H1 (cell line): Measurements from ENCODE around the gene VAT1. TPM values are rescaled to one million over a fixed set of nuclear protein-coding genes. Genes with fewer than 3 reads are reported as not detected.
A peak's percentile ranks its signal among the peaks of the same experiment; 100 is the strongest.

ENCODE experiments used
- CTCF ChIA-PET: fragments of 300-600 bp; sonication (Branson Sonifier 250); formaldehyde crosslinking; loops from one replicate; lab custom pipeline; 2021; ENCODE audit not compliant: partially characterized antibody; lab: Charles Lee
- POLR2A ChIA-PET: fragments of 300-600 bp; sonication (Branson Sonifier 250); formaldehyde crosslinking; loops from one replicate; lab custom pipeline; 2021; ENCODE audit warnings: inconsistent platforms; ENCODE audit not compliant: partially characterized antibody; lab: Charles Lee
- DNase-seq, 2 experiments: peaks; one replicate each; pipeline versions ENCODE4 v3.0.0 to v3.0.0-alpha.2; 2010 to 2022; ENCODE audit warnings: low spot score in 2 of 2, low read depth in 1 of 2, mixed read lengths in 1 of 2
- FAIRE-seq: peaks from 2 replicates; lab custom pipeline; 2011; peaks lifted over from hg19 to GRCh38; lab: Jason Lieb, UNC
- H2AFZ ChIP-seq: 2 replicates; pipeline ENCODE4 v1.8.1; 2012; ENCODE audit warnings: low read length, inconsistent platforms
- H2AK5ac ChIP-seq: 2 replicates; pipeline ENCODE4 v1.6.1; 2013; ENCODE audit warnings: low read depth, low read length
- H2BK120ac ChIP-seq: replicated peaks from 2 replicates; pipeline ENCODE3; 2013; ENCODE audit warnings: low read depth, low read length, inconsistent platforms
- H2BK12ac ChIP-seq: 2 replicates; pipeline ENCODE4 v1.6.1; 2013; ENCODE audit warnings: low read depth, low read length
- H2BK15ac ChIP-seq: 2 replicates; pipeline ENCODE4 v1.6.1; 2013; ENCODE audit warnings: low read length
- H2BK20ac ChIP-seq: 2 replicates; pipeline ENCODE4 v1.6.1; 2013; ENCODE audit warnings: low read length
- H2BK5ac ChIP-seq: 2 replicates; pipeline ENCODE4 v1.6.1; 2013; ENCODE audit warnings: low read depth, low read length
- H3K14ac ChIP-seq: 2 replicates; pipeline ENCODE4 v1.6.1; 2013; ENCODE audit warnings: inconsistent platforms; ENCODE audit not compliant: insufficient read length
- H3K18ac ChIP-seq: 2 replicates; pipeline ENCODE4 v1.6.1; 2013; ENCODE audit warnings: low read length; ENCODE audit errors: extremely low read depth
- H3K23ac ChIP-seq: 2 replicates; pipeline ENCODE4 v1.6.1; 2013; ENCODE audit warnings: inconsistent platforms; ENCODE audit not compliant: insufficient read length
- H3K23me2 ChIP-seq: 2 replicates; pipeline ENCODE4 v1.6.1; 2013; ENCODE audit warnings: low read depth, low read length
- H3K27ac ChIP-seq: 2 replicates; pipeline ENCODE4 v1.6.1; 2011; ENCODE audit warnings: low read depth, low read length, inconsistent platforms
- H3K27me3 ChIP-seq, 4 experiments: replicated peaks in 1 of 4; 1 replicate in 1 of 4; 2 replicates in 3 of 4; pipeline versions ENCODE4 v1.6.1 to v1.8.1; 2011 to 2013; ENCODE audit warnings: low read length in 3 of 4, mild to moderate bottlenecking in 3 of 4, inconsistent platforms in 2 of 4, mixed read lengths in 2 of 4, moderate library complexity in 1 of 4; ENCODE audit not compliant: control insufficient read depth in 3 of 4, insufficient read depth in 3 of 4; ENCODE audit errors: extremely low read depth in 1 of 4
- H3K36me3 ChIP-seq, 4 experiments: 2 replicates each; pipeline versions ENCODE4 v1.6.1 to v1.8.1; 2011 to 2013; ENCODE audit warnings: mild to moderate bottlenecking in 4 of 4, low read length in 3 of 4, moderate library complexity in 2 of 4, control low read depth in 1 of 4, inconsistent platforms in 1 of 4; ENCODE audit not compliant: insufficient read depth in 4 of 4, control insufficient read depth in 2 of 4
- H3K4ac ChIP-seq: replicated peaks from 2 replicates; pipeline ENCODE3; 2013; ENCODE audit warnings: low read length, low read depth, mixed read lengths, inconsistent platforms; ENCODE audit not compliant: insufficient read length
- H3K4me1 ChIP-seq, 4 experiments: replicated peaks in 1 of 4; 1 replicate in 1 of 4; 2 replicates in 3 of 4; pipeline versions ENCODE4 v1.6.1 to v1.8.1; 2011 to 2013; ENCODE audit warnings: low read length in 3 of 4, inconsistent platforms in 2 of 4, mixed read lengths in 1 of 4; ENCODE audit not compliant: insufficient read depth in 4 of 4, control insufficient read depth in 3 of 4
- H3K4me2 ChIP-seq, 2 experiments: 2 replicates each; pipeline versions ENCODE4 v1.6.1 to v1.8.1; 2011 to 2013; ENCODE audit warnings: low read depth in 2 of 2, low read length in 2 of 2, control low read depth in 1 of 2, inconsistent platforms in 1 of 2, mild to moderate bottlenecking in 1 of 2; ENCODE audit not compliant: insufficient read depth in 1 of 2
- H3K4me3 ChIP-seq, 4 experiments: fragments of 200-600, 300-600 bp in 1 of 4; sonication (generic), shearing (Covaris generic), sonication (Bioruptor Twin) in 1 of 4; 2 replicates each; pipeline versions ENCODE4 v1.5.1 to v1.8.1; 2011 to 2016; ENCODE audit warnings: low read length in 4 of 4, low read depth in 3 of 4, control low read depth in 2 of 4, inconsistent platforms in 2 of 4, mild to moderate bottlenecking in 2 of 4, mixed read lengths in 1 of 4, moderate library complexity in 1 of 4; ENCODE audit not compliant: insufficient read depth in 2 of 4; ENCODE audit errors: extremely low read depth in 1 of 4
- H3K56ac ChIP-seq: replicated peaks from 2 replicates; pipeline ENCODE3; 2013; ENCODE audit warnings: low read depth, mild to moderate bottlenecking, mixed read lengths, low read length, inconsistent platforms; ENCODE audit not compliant: insufficient read length
- H3K79me1 ChIP-seq: 2 replicates; pipeline ENCODE4 v1.6.1; 2013; ENCODE audit warnings: low read depth, low read length, control low read depth
- H3K79me2 ChIP-seq, 2 experiments: 2 replicates each; pipeline versions ENCODE4 v1.6.1 to v1.8.1; 2012 to 2013; ENCODE audit warnings: low read length in 2 of 2, mild to moderate bottlenecking in 2 of 2, inconsistent platforms in 1 of 2; ENCODE audit not compliant: insufficient read depth in 2 of 2, control insufficient read depth in 1 of 2
- H3K9ac ChIP-seq, 4 experiments: replicated peaks in 1 of 4; 1 replicate in 1 of 4; 2 replicates in 3 of 4; pipeline versions ENCODE4 v1.6.1 to v1.8.1; 2011 to 2013; ENCODE audit warnings: low read depth in 3 of 4, low read length in 3 of 4, control low read depth in 2 of 4, mild to moderate bottlenecking in 2 of 4, moderate library complexity in 2 of 4, inconsistent platforms in 1 of 4; ENCODE audit errors: extremely low read depth in 1 of 4
- H3K9me3 ChIP-seq, 2 experiments: 2 replicates each; pipeline versions ENCODE4 v1.6.1 to v1.8.1; 2012 to 2013; ENCODE audit warnings: mild to moderate bottlenecking in 2 of 2, moderate library complexity in 2 of 2, control low read depth in 1 of 2, inconsistent platforms in 1 of 2, low read depth in 1 of 2, low read length in 1 of 2, mixed read lengths in 1 of 2; ENCODE audit not compliant: insufficient read depth in 2 of 2
- H4K20me1 ChIP-seq, 2 experiments: replicated peaks in 1 of 2; 2 replicates each; pipeline versions ENCODE3 to v1.8.1; 2011 to 2013; ENCODE audit warnings: inconsistent platforms in 2 of 2, low read length in 2 of 2, mild to moderate bottlenecking in 1 of 2; ENCODE audit not compliant: insufficient read depth in 2 of 2, control insufficient read depth in 1 of 2
- H4K5ac ChIP-seq: 2 replicates; pipeline ENCODE4 v1.6.1; 2013; ENCODE audit warnings: low read length, low read depth, mixed read lengths, inconsistent platforms; ENCODE audit not compliant: insufficient read length
- H4K8ac ChIP-seq: 2 replicates; pipeline ENCODE4 v1.8.0; 2013; ENCODE audit warnings: mild to moderate bottlenecking, moderate library complexity, low read length, inconsistent platforms; ENCODE audit not compliant: insufficient read depth; ENCODE audit errors: extremely low read depth
- H4K91ac ChIP-seq: replicated peaks from 2 replicates; pipeline ENCODE3; 2013; ENCODE audit warnings: low read length, mixed read lengths, inconsistent platforms; ENCODE audit not compliant: insufficient read length
- BACH1 ChIP-seq: IDR thresholded peaks from 2 replicates; pipeline ENCODE4 v1.6.1; 2012; ENCODE audit warnings: low read length, improper control_type of control experiment
- CHD1 ChIP-seq: IDR thresholded peaks from 2 replicates; pipeline ENCODE4 v1.6.1; 2012; ENCODE audit warnings: low read depth, low read length, improper control_type of control experiment
- CTBP2 ChIP-seq: IDR thresholded peaks from 2 replicates; pipeline ENCODE4 v1.7.0; 2011; ENCODE audit warnings: borderline replicate concordance, mild to moderate bottlenecking, moderate library complexity, mixed read lengths, low read length; ENCODE audit not compliant: insufficient read depth, insufficient read length
- JUN ChIP-seq: IDR thresholded peaks from 2 replicates; pipeline ENCODE4 v1.6.1; 2011; ENCODE audit warnings: low read depth, mild to moderate bottlenecking, improper control_type of control experiment, low read length
- JUND ChIP-seq: IDR thresholded peaks from 2 replicates; pipeline ENCODE4 v1.6.1; 2011; ENCODE audit warnings: mild to moderate bottlenecking, improper control_type of control experiment, low read length
- KDM5A ChIP-seq: fragments of 200-600 bp; IDR thresholded peaks from 2 replicates; pipeline ENCODE4 v1.7.1; 2012; ENCODE audit warnings: mild to moderate bottlenecking, low read length, inconsistent platforms, mixed read lengths
- NANOG ChIP-seq: IDR thresholded peaks from 2 replicates; pipeline ENCODE4 v1.6.1; 2011; ENCODE audit warnings: low read length, low read depth, mild to moderate bottlenecking, inconsistent platforms; ENCODE audit not compliant: insufficient read depth, poor library complexity, severe bottlenecking
- PHF8 ChIP-seq: fragments of 200-600 bp; sonication (generic); conservative IDR thresholded peaks from 2 replicates; pipeline ENCODE4 v1.7.1; 2012; ENCODE audit warnings: low read depth, mild to moderate bottlenecking, inconsistent platforms, low read length, moderate library complexity
- POLR2A ChIP-seq, 2 experiments: IDR thresholded peaks; 1 replicate in 1 of 2; 2 replicates in 1 of 2; pipeline ENCODE4 v1.6.1; 2011; ENCODE audit warnings: low read depth in 2 of 2, low read length in 2 of 2, mild to moderate bottlenecking in 2 of 2; ENCODE audit errors: control extremely low read depth in 1 of 2
- SP4 ChIP-seq: IDR thresholded peaks from 2 replicates; pipeline ENCODE4 v1.6.1; 2012; ENCODE audit warnings: low read length, inconsistent platforms
- SRF ChIP-seq: IDR thresholded peaks from 2 replicates; pipeline ENCODE4 v1.6.1; 2011; ENCODE audit warnings: mild to moderate bottlenecking, low read depth, low read length, moderate library complexity
- TBP ChIP-seq: IDR thresholded peaks from 2 replicates; pipeline ENCODE4 v1.6.1; 2011; ENCODE audit warnings: low read depth, low read length, improper control_type of control experiment
- TEAD4 ChIP-seq: IDR thresholded peaks from 2 replicates; pipeline ENCODE4 v1.6.1; 2012; ENCODE audit warnings: low read depth, low read length, inconsistent platforms, mixed read lengths
- WGBS, 2 experiments: shearing (Covaris generic) in 1 of 2; methylation state at CpG; one replicate each; pipeline versions ENCODE4 v1.1.6 to v1.1.7; 2013 to 2015; ENCODE audit warnings: low lambda C conversion rate in 2 of 2, mixed read lengths in 2 of 2, inconsistent platforms in 1 of 2, low coverage in 1 of 2, missing lambda C conversion rate in 1 of 2; ENCODE audit not compliant: insufficient replicate concordance in 2 of 2, insufficient coverage in 1 of 2, insufficient read length in 1 of 2; ENCODE audit errors: extremely low coverage in 1 of 2, missing lambda C conversion rate in 1 of 2; 5-methylcytosine and 5-hydroxymethylcytosine counted together
- polyA plus RNA-seq, 7 experiments: library from polyadenylated mRNA; depleted of rRNA in 3 of 7; stranded (reverse) in 5 of 7; unstranded in 2 of 7; fragments of >200 nt in 5 of 7; fragments of 200-250 nt in 2 of 7; gene quantifications; 1 replicate in 5 of 7; 2 replicates in 1 of 7; 4 replicates in 1 of 7; pipeline versions ENCODE4 v1.2.1 to v1.2.3, GENCODE V29; 2011 to 2013; ENCODE audit warnings: missing spikeins in 2 of 7, mixed read lengths in 2 of 7
- total RNA-seq: library from RNA; stranded (reverse); fragmentation: NEBNext Ultra II Directional; extraction: Animal tissue kit (Norgen Biotek cat#: 25700); gene quantifications from 2 replicates; pipeline ENCODE4 v1.2.1, GENCODE V29; 2021
- TF ChIP-seq, protein P1 (sequence below): IDR thresholded peaks from 2 replicates; pipeline ENCODE4 v1.6.1; 2012; ENCODE audit warnings: inconsistent platforms

The VAT1 gene
- total and polyA plus RNA-seq, 2 of the 8 experiments (the other 6 are each of a cell fraction or from before 2014, with no cell fraction given), result 200 to 295 TPM

DNA sequence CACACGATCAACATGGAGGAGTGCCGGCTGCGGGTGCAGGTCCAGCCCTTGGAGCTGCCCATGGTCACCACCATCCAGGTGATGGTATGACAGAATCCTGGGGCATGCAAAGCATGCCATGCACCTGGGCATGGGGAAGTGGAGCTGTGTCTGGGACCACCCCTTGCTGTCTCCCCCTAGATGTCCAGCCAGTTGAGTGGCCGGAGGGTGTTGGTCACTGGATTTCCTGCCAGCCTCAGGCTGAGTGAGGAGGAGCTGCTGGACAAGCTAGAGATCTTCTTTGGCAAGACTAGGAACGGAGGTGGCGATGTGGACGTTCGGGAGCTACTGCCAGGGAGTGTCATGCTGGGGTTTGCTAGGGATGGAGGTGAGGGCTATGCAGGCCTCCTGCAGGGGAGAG is 8.9 kb downstream of the VAT1 start:
- no peak overlapping the region for H2AFZ ChIP-seq
- peaks cover 8% of the 10 kb centered on the region in 2 experiments for H4K20me1 ChIP-seq
- H2AK5ac ChIP-seq, result no peak overlapping the region
- no peaks in the 10 kb centered on the region; the same call in 1 of the 2 replicates for H3K23me2 ChIP-seq
- peak overlapping the region; percentile 44; the same call in 1 of the 2 replicates for H2BK5ac ChIP-seq
- H2BK15ac ChIP-seq, result peak overlapping the region; percentile 78
- peaks cover 0 to 6% of the 10 kb centered on the region in 2 experiments; a peak in 1 of 4 replicates for H3K79me2 ChIP-seq
- FAIRE-seq (no peak), DNase-seq (no peak)
- WGBS, 2 experiments, result 94% methylated on average over 8 of the region's 8 CpGs; no CpG with 5 or more reads in 1 of the 2 experiments
- H3K14ac ChIP-seq, result no peak overlapping the region
- H2BK120ac ChIP-seq, result no peak overlapping the region
- CTCF ChIA-PET, result interaction anchor here (0.6 to 1.2 kb wide), 3 partner anchors 10 to 159 kb away, joined by 3 to 5 read pairs (median 3); partner anchors contain the start of gene RPL27
- no peak overlapping the region for H3K27ac ChIP-seq
- peaks cover 6 to 27% (median 9%) of the 10 kb centered on the region in 4 experiments; a peak in 7 of 8 replicates for H3K36me3 ChIP-seq
- H3K27me3 ChIP-seq, result no peaks in the 10 kb centered on the region
- peak overlapping the region; percentile 80; the same call in 1 of the 2 replicates for H4K8ac ChIP-seq
- no peak overlapping the region for H3K4ac ChIP-seq
- no peak overlapping the region for H3K9ac ChIP-seq
- no peak overlapping the region for H4K91ac ChIP-seq
- no peak overlapping the region for H4K5ac ChIP-seq
- H3K9me3 ChIP-seq, result no peaks in the 10 kb centered on the region
- no peak overlapping the region for H3K18ac ChIP-seq
- peaks cover 2 to 9% (median 4%) of the 10 kb centered on the region in 4 experiments; a peak in 6 of 7 replicates for H3K4me1 ChIP-seq
- peaks cover 10% of the 10 kb centered on the region; the same call in 1 of the 2 replicates for H3K79me1 ChIP-seq
- POLR2A ChIA-PET, result interaction anchor here (0.9 to 7.5 kb wide), 10 partner anchors 8 to 335 kb away, joined by 3 to 104 read pairs (median 4); partner anchors contain the start of genes IFI35, RPL27 and VAT1
- H2BK20ac ChIP-seq, result no peak overlapping the region
- no peak overlapping the region for H3K23ac ChIP-seq
- no peak overlapping the region for H3K56ac ChIP-seq
- no peak overlapping the region for H3K4me2 ChIP-seq
- 0 out of 2 replicates have a peak overlapping the region, but pooled peaks have one; percentile 27 for H2BK12ac ChIP-seq
- no peak overlapping the region for H3K4me3 ChIP-seq
- no peak for TF ChIP-seq POLR2A (IDR thresholded peaks at IDR 0.05; ENCODE audit: control extremely low read depth in 1 of 2, low read depth in 2 of 2, low read length in 2 of 2)
- no peak for TF ChIP-seq NANOG
- TF ChIP-seq JUND, result no peak
- no peak for TF ChIP-seq CTBP2
- no peak for TF ChIP-seq SP4
- no peak for TF ChIP-seq KDM5A
- no peak for TF ChIP-seq TEAD4
- no peak for TF ChIP-seq CHD1
- TF ChIP-seq JUN, result no peak
- TF ChIP-seq, protein P1, sequence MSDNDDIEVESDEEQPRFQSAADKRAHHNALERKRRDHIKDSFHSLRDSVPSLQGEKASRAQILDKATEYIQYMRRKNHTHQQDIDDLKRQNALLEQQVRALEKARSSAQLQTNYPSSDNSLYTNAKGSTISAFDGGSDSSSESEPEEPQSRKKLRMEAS, result no peak
- no peak for TF ChIP-seq BACH1
- no peak for TF ChIP-seq SRF
- no peak for TF ChIP-seq TBP
- TF ChIP-seq PHF8, result no peak
